ENCODE measurements around the gene FAM53A. TPM values are rescaled to one million over a fixed set of nuclear protein-coding genes. Genes with fewer than 3 reads are reported as not detected.
"Not testable (repeated sequence)": the region's sequence is repeated elsewhere in the genome, so short reads cannot be mapped to it uniquely, and the experiment has no call there.

Gene FAM53A
- total RNA-seq, 1 experiment from 2014 or later = 1.7 TPM

DNA sequence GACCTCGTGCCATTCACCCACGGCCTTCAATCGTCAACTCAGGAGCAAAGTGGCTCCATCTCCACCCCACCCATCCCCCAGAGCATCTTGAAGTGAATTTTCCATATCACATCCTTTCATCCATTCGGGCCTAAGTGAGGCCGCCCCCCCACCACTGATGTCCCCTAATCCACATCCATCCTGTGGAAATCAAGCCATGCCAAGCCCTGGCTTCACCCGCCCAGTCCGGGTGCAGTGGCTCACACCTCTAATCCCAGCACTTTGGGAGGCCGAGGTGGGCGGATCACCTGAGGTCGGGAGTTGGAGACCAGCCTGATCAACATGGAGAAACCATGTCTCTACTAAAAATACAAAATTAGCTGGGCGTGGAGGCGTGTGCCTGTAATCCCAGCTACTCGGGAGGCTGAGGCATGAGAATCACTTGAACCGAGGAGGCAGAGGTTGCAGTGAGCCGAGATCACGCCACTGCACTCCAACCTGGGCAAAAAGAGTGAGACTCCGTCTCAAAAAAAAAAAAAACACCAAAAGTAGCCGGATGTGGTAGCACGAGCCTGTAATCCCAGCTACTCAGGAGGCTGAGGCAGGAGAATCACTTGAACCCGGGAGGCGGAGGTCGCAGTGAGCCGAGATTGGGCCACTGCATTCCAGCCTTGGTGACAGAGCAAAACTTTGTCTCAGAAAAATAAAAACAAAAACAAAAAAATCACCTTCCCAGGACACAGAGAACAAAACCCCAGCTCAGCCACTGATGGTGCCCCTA is 76.5 kb downstream of the FAM53A start:
- in situ Hi-C loops (cut with HindIII; ENCODE audit: low pct_unique_long_range_greater_than_20kb, low sequenced_read_pairs); DNase-seq (ENCODE audit: low read depth, low spot score): not testable (repeated sequence)

DNA sequence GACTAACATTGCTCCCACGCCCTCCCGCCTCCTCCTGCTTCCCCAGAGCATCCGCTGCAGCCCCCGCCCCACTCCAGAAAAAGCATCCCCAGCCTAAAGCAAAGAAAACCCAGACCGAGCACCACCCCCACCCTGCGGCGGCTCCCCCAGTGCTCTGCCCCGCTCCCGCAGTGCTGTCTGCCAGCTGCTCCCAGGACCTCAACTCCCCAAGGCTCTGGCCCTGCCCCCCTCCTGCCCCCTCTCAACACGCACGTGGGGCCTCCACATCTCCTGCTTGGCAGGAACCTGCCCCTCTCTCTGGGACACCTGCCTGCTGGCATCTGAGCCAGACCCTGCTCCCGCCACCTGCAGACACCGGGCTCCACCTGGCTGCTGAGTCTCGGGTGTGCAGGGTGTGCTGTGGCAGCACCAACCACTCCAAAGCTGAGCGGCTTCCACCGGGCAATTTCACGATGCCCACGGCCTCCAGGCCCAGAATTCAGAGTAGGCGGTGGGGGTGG is 79.4 kb downstream of the FAM53A start:
- in situ Hi-C loops (cut with HindIII; ENCODE audit: low pct_unique_long_range_greater_than_20kb, low sequenced_read_pairs) = no loop called here
- DNase-seq (ENCODE audit: low read depth, low spot score) = no peak

DNA sequence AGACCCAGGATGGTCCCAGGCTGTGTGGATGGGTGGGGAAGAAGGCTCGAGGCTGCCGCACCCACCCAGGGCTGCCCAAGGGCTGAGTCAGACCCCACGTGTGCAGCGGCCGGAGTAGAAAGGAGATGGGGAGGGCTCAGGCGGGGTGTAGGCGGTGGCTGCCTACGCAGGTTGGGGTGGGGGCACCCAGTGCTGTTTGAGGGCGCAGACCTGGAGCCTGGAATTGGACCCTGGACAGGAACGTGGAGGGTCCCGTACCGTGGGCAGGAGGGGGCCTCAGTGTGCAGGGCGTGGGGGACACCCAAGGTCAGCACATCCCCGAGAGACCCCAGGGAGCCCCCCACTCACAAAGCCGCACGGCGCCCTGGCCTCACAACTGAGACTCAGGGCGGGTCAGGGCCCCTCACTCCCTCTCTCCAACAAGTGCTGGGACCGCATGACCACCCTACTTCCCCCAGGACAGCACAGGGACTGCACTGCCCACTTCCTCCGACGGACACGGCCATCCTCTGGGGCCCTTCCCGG is 79.9 kb downstream of the FAM53A start:
- in situ Hi-C loops (cut with HindIII; ENCODE audit: low pct_unique_long_range_greater_than_20kb, low sequenced_read_pairs) = no loop called here
- DNase-seq (ENCODE audit: low read depth, low spot score) = no peak

DNA sequence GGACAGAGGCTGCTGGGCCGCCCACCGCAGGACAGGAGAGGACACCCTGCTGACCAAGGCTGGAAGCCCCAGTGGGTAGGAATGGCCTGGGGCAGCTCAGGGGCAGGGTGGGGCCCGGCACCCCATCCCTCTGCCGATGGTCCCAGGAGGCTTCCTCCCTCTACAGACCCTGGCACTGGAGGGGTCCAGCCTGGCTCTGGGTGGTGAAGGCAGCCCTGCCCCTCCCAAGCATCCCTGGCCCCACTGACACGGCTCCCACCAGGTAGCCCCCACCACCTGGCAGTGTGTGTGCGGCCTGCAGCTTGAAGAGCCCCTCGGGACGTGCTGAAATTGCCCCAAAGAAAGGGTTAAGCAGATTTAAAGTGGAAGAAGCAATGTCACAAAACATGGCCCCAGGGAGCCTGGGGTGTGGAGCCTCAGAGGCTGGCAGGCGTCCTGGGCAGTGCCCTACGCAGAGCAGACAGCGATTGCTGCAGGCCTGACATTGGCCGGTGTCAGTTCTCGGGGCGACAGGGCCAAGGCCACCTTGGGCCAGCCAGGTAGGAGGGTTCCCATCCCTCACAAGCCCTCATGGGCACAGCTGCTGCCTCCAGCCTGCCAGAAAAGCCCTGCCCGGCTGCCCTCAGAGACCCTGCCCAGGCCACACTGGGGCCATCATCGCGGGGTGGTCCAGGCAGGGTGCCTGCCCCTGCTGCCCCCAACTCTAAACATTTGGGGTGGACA is 80.5 kb downstream of the FAM53A start:
- in situ Hi-C loops (cut with HindIII; ENCODE audit: low pct_unique_long_range_greater_than_20kb, low sequenced_read_pairs) = no loop called here

DNA sequence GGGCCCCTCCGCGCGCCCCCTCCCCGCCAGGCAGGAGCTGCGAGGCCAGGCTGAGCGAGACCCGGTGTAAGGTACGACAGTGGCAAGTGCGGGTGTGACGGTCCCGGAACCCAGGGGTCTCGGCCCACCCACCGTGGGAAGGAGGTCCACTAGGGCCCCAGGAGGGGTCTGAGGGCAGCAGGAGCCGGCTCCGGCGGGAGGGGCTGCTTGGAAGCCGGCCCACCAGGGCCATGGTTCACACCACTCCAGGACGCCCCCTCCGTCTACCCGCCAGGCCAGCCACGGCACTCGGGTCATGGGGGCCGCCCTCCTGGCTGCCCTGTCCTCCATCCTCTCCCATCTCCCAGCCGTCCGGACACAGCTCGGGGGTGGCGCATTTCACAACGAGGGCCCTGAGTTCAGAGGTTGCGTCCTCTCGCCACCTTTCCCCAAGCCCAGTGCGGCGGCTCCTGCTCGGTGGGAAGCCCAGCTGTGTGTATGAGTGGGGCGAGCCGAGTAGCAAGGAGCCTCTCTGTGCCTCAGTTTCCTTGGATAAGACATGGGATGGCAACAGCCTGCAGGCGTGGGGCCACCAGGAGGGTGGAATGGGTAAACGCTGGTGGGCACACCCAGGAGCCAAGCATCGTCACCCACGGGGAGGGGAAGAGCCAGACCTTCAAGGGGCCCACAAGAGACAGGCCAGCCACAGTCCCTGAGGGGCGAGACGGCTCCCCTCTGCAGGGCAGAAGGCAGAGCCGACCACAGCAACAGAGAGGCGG is 81.3 kb downstream of the FAM53A start:
- DNase-seq (ENCODE audit: low read depth, low spot score) = no peak
- in situ Hi-C loops (cut with HindIII; ENCODE audit: low pct_unique_long_range_greater_than_20kb, low sequenced_read_pairs) = no loop called here

More for the DNA sequence above, 80.5 kb downstream of the FAM53A start:
- no peak for DNase-seq (ENCODE audit: low read depth, low spot score)

DNA sequence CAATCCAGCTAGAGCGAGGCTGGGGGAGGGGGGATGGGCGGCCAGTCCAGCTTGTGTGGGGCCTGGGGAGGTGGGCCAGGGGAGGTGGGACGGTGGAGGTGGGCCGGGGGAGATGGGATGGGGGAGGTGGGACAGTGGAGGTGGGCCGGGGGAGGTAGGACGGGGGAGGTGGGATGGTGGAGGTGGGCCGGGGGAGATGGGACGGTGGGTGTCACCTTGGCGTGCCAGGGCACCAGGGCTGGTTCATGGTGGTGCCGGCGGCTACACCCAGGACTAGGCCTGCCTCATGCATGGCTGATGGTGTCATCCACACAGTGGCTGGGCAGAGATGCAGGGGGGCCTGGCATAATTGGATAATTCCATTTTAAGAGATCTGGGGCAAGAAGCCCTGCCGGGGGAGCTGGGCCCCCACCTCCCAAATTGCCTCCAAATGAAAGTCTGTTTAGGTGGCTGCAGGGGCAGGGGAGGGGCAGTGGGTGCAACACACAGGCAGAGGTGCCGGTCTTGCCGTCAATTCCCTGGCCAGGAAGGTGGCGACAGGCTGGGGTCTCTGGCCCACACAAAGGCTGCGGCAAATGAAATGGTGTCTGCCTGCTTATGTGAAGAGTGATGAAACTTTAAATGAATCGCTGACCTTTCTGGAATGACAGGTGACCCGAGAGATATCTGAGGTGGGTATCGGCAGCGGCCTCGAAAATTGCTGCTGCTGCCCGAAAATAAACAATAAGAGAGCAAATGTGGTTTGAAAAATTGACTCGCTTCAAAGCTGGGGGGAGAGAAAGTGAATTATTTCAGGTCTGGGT is 82.1 kb downstream of the FAM53A start:
- in situ Hi-C loops (cut with HindIII; ENCODE audit: low pct_unique_long_range_greater_than_20kb, low sequenced_read_pairs) = no loop called here
- no peak for DNase-seq (ENCODE audit: low read depth, low spot score)

DNA sequence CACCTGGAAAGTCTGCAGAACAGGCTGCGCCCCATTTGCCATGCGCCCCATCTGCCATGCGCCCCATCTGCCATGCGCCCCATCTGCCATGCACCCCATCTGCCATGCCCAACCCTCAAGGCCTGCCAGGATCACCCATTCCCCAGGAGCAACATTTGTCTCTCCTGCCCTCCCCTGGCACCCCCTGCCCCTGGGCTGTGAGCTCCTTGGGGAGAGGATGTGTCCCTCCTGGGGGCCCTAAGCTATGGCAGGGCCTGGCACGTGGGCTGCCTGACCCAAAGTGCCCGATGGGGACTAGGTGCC is 82.6 kb downstream of the FAM53A start:
- DNase-seq (ENCODE audit: low read depth, low spot score) = no peak
- in situ Hi-C loops (cut with HindIII; ENCODE audit: low pct_unique_long_range_greater_than_20kb, low sequenced_read_pairs) = no loop called here

DNA sequence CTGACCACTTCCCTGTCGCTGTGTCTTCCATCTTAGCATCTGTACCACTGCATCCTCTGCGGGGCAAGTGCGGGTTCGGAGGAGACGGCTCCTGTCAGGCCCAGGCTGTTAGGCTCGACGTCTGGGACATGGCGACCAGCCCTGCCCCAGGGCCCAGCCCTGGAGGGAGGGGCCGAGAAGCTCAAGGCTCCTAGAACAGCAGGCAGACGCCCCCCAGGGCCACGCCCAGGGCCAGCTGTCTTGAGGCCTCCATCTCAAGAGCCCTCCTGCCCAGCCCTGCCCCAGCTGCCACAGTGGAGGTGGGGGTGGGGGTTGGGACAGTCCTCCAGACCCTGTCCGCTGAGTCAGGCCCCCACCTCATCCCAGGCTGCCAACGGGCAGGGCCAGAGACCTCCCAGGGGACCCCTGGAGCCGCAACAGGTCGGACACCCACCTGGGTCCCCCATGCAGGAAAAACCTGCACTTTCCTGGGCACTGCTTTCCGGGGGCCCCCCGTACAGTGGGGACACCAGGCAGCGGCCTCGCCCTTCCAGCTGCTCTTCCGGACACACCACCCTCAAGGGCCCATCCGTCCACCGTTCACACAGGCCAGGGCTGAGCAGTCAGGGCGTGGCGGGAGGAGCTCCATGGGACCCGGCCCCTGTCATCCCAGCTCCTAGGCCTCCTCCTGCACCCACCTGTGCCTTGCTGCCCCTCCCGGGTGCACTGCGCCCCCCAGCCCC is 83.1 kb downstream of the FAM53A start:
- no peak for DNase-seq (ENCODE audit: low read depth, low spot score)
- in situ Hi-C loops (cut with HindIII; ENCODE audit: low pct_unique_long_range_greater_than_20kb, low sequenced_read_pairs) = no loop called here

DNA sequence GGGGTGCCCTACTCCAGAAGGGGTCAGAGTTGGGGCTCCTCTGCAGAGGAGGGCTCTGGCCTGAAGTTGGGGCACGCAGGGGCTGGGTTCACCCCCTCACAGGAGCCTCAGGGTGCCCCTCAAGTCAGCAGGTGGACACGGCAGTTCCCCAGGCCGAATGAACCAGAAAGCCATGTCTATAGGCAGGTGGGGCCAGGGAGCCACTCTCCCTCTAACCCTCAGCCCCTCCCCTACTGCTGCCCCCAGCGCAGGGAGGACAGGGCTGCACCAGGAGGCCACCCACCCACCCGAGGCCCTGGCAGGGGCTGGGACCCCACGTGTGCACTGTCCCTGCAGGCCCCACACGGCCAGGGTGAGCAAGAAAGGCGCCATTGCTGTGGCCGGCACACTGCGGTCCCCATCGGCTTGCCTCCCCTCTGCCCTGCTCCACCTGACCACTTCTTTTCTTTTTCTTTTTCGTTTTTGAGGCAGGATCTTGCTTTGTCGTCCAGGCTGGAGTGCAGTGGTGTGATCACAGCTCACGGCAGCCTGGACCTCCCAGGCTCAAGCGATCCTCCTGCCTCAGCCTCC is 83.8 kb downstream of the FAM53A start:
- DNase-seq (ENCODE audit: low read depth, low spot score) = no peak
- in situ Hi-C loops (cut with HindIII; ENCODE audit: low pct_unique_long_range_greater_than_20kb, low sequenced_read_pairs) = no loop called here

DNA sequence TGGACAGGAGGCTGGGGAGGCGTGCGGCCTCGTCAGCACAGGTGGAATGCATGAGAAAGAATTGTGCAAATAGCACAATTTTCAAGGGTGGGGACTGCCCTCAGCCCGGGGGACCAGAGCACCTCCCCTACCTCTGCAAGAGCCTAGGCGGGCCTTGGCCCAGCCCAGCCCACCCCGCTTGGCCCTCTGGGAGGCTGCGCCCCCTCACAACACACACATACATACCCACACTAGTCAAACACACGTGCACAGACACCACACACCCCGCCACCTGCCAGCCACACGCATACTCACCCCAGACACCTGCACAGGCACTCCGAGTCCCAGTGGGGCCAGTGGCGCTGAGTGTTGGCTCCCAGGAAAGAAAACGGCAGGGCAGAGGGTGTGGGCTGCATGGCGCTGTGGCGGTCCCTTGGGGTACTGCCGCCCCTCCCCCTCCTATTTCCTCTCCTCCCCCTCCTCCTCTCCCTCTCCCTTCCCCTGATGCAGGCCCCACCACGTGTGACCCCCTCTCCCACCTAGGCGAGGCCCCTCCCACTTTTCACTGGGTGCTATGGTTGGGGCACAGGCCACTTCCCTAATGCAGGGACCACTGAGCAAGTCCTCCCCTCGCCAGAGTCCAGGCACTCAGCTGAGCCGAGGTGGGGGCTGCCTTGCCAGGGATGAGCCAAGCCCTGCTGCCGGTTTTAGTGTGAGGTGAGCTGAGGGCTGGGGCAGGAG is 84.5 kb downstream of the FAM53A start:
- no peak for DNase-seq (ENCODE audit: low read depth, low spot score)
- in situ Hi-C loops (cut with HindIII; ENCODE audit: low pct_unique_long_range_greater_than_20kb, low sequenced_read_pairs) = no loop called here

DNA sequence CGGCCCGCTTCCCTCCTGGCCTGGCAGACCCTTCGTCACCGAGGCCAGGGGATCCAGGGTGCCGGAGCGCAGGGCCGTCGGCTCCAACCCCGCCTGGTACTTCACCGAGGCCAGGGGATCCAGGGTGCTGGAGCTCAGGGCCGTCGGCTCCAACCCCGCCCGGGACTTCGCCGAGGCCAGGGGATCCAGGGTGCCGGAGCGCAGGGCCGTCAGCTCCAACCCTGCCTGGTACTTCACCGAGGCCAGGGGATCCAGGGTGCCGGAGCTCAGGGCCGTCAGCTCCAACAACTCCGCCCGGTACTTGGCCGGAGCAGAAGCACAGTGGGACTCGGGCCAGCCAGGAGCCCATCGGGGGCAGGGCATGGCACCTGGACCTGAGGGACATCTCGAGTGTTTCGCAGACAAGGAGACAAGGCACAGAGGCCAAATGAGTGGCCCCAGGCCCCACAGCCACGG is 85.1 kb downstream of the FAM53A start:
- DNase-seq (ENCODE audit: low read depth, low spot score) = no peak
- in situ Hi-C loops (cut with HindIII; ENCODE audit: low pct_unique_long_range_greater_than_20kb, low sequenced_read_pairs) = no loop called here

DNA sequence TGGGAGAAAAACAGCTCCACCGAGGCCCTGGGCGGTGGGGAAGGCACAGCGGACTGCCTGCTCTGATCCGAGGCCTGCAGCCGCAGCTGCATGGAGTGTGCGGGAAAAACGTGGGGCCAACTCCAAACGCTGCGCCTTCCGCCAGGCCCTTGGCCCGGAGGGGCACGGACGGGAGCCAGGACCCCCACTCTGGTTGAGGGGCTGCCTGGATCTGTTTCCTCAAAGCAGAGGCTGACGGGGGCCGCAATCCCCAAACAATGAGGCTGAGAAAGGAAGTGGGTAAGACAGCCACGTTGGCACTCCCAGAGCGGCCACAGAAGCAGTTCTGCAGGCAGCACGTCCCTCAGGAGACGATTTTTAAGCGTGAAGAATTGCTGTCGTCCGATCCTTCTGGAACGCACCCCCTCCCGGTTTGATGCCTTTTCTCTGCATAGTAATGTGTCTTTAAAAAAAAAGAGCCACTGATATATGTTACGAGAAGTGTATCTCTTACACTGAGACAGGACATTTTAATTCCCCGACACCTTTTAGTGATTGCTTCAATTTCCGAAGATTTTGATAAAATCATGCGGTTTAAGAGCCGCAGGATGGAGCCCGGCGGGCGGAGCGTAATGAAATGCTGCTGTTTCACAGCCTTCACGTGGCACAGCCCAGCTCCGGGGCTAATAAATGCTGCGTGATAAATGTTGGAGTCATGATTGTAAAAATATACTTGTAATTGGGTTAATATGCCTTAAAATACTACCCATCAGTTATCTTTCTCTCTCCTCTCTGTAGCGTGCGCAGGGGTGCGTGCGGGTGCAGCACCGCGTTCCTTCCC is 85.7 kb downstream of the FAM53A start:
- in situ Hi-C loops (cut with HindIII; ENCODE audit: low pct_unique_long_range_greater_than_20kb, low sequenced_read_pairs) = no loop called here
- DNase-seq (ENCODE audit: low read depth, low spot score) = no peak

DNA sequence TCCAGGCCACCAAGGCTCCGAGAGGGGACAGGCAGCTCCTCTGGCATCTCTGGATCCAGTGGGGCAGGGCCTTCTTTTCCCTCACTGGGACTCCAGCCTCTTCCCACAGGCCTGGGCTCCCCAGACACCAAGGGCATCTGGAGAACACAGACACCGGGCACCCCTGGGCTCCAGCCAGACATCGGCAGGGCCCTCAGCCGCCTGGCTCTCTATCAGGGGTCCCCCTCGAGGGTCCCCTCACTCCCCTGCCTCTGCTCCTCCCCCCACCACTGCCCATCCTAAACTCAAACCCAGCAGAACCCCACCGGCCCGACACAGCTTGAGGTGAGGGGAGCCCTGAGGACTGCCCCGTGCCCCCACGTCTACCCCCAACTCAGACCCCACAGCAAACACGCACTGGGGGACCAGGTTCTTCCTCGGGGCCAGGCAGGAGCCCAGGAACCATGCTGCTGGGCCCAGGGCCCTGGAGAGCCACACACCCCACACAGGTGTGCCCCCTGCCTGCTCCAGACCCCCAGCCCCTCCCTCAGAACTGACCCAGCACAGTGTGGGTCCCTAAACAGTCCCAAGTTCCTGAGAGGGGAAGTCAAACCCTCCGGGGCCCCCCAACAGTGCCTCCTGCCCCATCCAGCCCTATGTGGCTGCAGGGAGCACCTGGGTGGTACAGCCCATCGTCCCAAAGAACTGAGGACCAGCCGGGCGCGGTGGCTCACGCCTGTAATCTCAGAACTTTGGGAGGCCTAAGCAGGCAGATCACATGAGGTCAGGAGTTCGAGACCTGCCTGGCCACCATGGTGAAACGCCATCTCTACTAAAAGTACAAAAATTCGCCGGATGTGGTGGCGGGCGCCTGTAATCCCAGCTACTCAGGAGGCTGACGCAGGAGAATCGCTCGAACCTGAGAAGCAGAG is 86.8 kb downstream of the FAM53A start:
- DNase-seq (ENCODE audit: low read depth, low spot score) = no peak
- in situ Hi-C loops (cut with HindIII; ENCODE audit: low pct_unique_long_range_greater_than_20kb, low sequenced_read_pairs) = no loop called here

DNA sequence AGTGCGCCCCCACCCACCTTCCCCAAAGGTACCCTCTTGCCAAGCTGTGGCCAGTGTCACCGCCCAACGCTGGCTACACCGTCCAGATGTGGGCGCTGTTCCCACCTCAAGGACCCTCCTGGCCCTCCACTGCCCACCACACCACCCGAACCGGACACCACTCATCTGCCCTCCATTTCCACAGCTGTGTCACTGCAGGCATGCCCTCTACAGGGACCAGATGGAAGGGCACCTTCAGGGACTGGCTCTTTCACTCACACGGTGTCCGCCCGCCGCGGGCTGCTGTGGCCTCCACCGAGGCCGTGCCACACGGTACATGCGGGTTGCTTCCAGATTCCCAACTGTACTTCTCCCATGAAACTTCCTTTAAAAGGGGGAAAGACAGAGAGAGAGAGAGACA is 87.7 kb downstream of the FAM53A start:
- in situ Hi-C loops (cut with HindIII; ENCODE audit: low pct_unique_long_range_greater_than_20kb, low sequenced_read_pairs) = no loop called here
- no peak for DNase-seq (ENCODE audit: low read depth, low spot score)
